ENCODE measurements around the gene ST3GAL4.

DNA sequence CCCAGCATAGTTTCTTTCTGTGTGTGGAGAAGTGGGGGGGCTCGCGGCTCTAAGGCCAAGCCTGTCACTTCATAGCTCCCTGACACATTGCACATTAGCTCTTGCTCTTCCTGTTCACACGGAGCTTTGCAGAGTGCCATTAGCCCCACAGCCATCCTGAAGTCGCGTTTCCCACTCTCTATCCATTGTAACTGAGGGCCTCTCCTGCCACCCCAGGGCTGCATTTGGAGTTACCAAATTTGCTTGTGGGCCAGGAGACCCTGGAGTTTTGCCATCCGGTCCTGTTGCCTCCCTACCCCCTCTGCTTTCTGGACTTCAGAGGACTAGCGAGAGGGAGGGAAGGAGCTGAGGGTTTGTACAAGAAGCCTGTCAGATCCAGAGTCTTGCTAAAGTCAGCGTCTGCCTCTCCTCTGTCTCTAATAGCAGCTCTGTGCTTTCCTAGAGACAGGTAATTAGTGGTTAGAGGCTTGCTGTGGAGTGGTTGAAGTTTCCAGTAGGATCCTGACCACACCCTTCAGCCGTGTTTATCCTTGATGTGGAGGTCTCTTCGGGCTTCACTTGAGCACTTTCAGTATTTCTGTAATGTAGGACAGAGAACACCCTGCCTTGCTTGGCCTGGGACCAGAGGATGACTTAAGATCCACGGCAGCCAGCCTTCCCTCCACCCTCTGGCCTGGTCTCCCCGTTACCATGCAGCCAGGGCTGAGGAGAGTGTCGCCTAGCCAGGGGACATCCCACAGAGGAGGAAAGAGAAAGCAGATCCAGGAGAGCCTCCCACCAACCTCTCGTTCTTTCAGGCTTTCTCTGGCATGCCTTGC lies 37.5 kb upstream of the ST3GAL4 start:
- TF ChIP-seq, protein P1, sequence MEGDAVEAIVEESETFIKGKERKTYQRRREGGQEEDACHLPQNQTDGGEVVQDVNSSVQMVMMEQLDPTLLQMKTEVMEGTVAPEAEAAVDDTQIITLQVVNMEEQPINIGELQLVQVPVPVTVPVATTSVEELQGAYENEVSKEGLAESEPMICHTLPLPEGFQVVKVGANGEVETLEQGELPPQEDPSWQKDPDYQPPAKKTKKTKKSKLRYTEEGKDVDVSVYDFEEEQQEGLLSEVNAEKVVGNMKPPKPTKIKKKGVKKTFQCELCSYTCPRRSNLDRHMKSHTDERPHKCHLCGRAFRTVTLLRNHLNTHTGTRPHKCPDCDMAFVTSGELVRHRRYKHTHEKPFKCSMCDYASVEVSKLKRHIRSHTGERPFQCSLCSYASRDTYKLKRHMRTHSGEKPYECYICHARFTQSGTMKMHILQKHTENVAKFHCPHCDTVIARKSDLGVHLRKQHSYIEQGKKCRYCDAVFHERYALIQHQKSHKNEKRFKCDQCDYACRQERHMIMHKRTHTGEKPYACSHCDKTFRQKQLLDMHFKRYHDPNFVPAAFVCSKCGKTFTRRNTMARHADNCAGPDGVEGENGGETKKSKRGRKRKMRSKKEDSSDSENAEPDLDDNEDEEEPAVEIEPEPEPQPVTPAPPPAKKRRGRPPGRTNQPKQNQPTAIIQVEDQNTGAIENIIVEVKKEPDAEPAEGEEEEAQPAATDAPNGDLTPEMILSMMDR (conservative IDR thresholded peaks at IDR 0.05) = no peak
- TF ChIP-seq EZH2 (IDR thresholded peaks at IDR 0.05; ENCODE audit: low read depth) = no peak

All from PC-9 (cell line).